HCT116 (cell line): ENCODE data around the gene LIPK. TPM values are rescaled to one million over a fixed set of nuclear protein-coding genes. Genes with fewer than 3 reads are reported as not detected.

Experiments
- ATAC-seq: fragments of 200-7000 bp; cut with Tn5 transposase; 2 replicates; pipeline ENCODE4 v1.9.1; 2020; ENCODE audit warnings: mild to moderate bottlenecking, moderate library complexity
- BruUV-seq: library from RNA; stranded (reverse); fragments of 400-500 nt; replicated peaks from 2 replicates; lab custom pipeline; 2021; lab: Mats Ljungman, UMichigan
- CTCF ChIA-PET: fragments of 300-600 bp; sonication (Branson Sonifier 250); formaldehyde crosslinking; loops from one replicate; lab custom pipeline; 2021; ENCODE audit warnings: antibody characterized with exemption; lab: Charles Lee
- POLR2A ChIA-PET: fragments of 300-600, 350-600 bp; sonication (Branson Sonifier 250); formaldehyde crosslinking; loops from one replicate; lab custom pipeline; 2021; ENCODE audit warnings: antibody characterized with exemption; lab: Charles Lee
- RAD21 ChIA-PET, 2 experiments: fragments of 300-600 bp; sonication (Branson Sonifier 250); formaldehyde crosslinking; loops; one replicate each; lab custom pipeline; 2023; ENCODE audit warnings: low total read pairs in 2 of 2; ENCODE audit not compliant: uncharacterized antibody in 2 of 2, unreplicated experiment in 2 of 2, low non-redundant PET in 1 of 2; lab: Charles Lee
- DNase-seq: peaks from one replicate; pipeline ENCODE4 v3.0.0-alpha.2; 2010; ENCODE audit warnings: low read depth, low spot score
- H2AFZ ChIP-seq: fragments of 200-600 bp; shearing (Covaris generic), sonication (generic); 2 replicates; pipeline ENCODE4 v1.6.1; 2017; ENCODE audit warnings: low read depth, mixed run types, mixed read lengths, antibody characterized with exemption, low read length; ENCODE audit not compliant: poor library complexity, severe bottlenecking
- H3K27ac ChIP-seq: 2 replicates; pipeline ENCODE4 v1.5.1; 2012; ENCODE audit warnings: low read depth, low read length
- H3K27me3 ChIP-seq: fragments of 200-600 bp; sonication (generic); 2 replicates; pipeline ENCODE4 v1.6.1; 2016; ENCODE audit warnings: mixed run types, low read length, mixed read lengths; ENCODE audit not compliant: insufficient read depth
- H3K36me3 ChIP-seq, 2 experiments: fragments of 200-500 bp in 1 of 2; fragments of 200-600 bp in 1 of 2; sonication (Bioruptor generic) in 1 of 2; sonication (generic) in 1 of 2; 2 replicates each; pipeline versions ENCODE4 v1.5.1 to v1.6.1; 2014 to 2016; ENCODE audit warnings: low read length in 2 of 2, inconsistent platforms in 1 of 2, mixed read lengths in 1 of 2, mixed run types in 1 of 2; ENCODE audit not compliant: insufficient read depth in 2 of 2, control insufficient read depth in 1 of 2
- H3K4me1 ChIP-seq, 2 experiments: fragments of 200-600 bp in 1 of 2; sonication (generic) in 1 of 2; 2 replicates each; pipeline versions ENCODE4 v1.5.1 to v1.6.1; 2012 to 2017; ENCODE audit warnings: low read length in 2 of 2, inconsistent platforms in 1 of 2, mild to moderate bottlenecking in 1 of 2, mixed read lengths in 1 of 2, mixed run types in 1 of 2, moderate library complexity in 1 of 2; ENCODE audit not compliant: insufficient read depth in 2 of 2, control insufficient read depth in 1 of 2
- H3K4me2 ChIP-seq: fragments of 200-600 bp; sonication (generic); 2 replicates; pipeline ENCODE4 v1.6.1; 2017; ENCODE audit warnings: mixed run types, low read length, mixed read lengths
- H3K4me3 ChIP-seq, 2 experiments: fragments of 200-600 bp in 1 of 2; sonication (generic) in 1 of 2; replicated peaks in 1 of 2; 2 replicates each; pipeline ENCODE4 v1.5.1; 2011 to 2016; ENCODE audit warnings: low read length in 2 of 2, control low read depth in 1 of 2, low read depth in 1 of 2, mild to moderate bottlenecking in 1 of 2, mixed read lengths in 1 of 2, mixed run types in 1 of 2
- H3K79me2 ChIP-seq: fragments of 200-600 bp; sonication (generic); 2 replicates; pipeline ENCODE4 v1.6.1; 2017; ENCODE audit warnings: mild to moderate bottlenecking, mixed run types, low read length, moderate library complexity, mixed read lengths; ENCODE audit not compliant: insufficient read depth
- H3K9ac ChIP-seq: fragments of 200-600 bp; sonication (generic); 2 replicates; pipeline ENCODE4 v1.6.1; 2016; ENCODE audit warnings: low read length, mixed read lengths
- H3K9me2 ChIP-seq: fragments of 200-600 bp; sonication (generic), shearing (Covaris generic); 2 replicates; pipeline ENCODE4 v1.6.1; 2017; ENCODE audit warnings: mixed run types, mild to moderate bottlenecking, moderate library complexity; ENCODE audit not compliant: insufficient read depth
- H3K9me3 ChIP-seq, 2 experiments: fragments of 200-500 bp in 1 of 2; fragments of 200-600 bp in 1 of 2; sonication (Bioruptor generic) in 1 of 2; sonication (generic) in 1 of 2; 2 replicates each; pipeline ENCODE4 v1.6.1; 2014 to 2017; ENCODE audit warnings: low read length in 2 of 2, mixed read lengths in 2 of 2, inconsistent platforms in 1 of 2, low read depth in 1 of 2, mild to moderate bottlenecking in 1 of 2, mixed run types in 1 of 2, moderate library complexity in 1 of 2; ENCODE audit not compliant: control insufficient read depth in 1 of 2, insufficient read depth in 1 of 2
- H4K20me1 ChIP-seq: fragments of 200-600 bp; sonication (generic), shearing (Covaris generic); 2 replicates; pipeline ENCODE4 v1.6.1; 2017; ENCODE audit warnings: mixed run types, mild to moderate bottlenecking, moderate library complexity; ENCODE audit not compliant: insufficient read depth
- CBX3 ChIP-seq: IDR thresholded peaks from 2 replicates; pipeline ENCODE4 v1.6.1; 2012; ENCODE audit warnings: low read depth
- CEBPB ChIP-seq: IDR thresholded peaks from 2 replicates; pipeline ENCODE4 v1.6.1; 2012; ENCODE audit warnings: low read depth
- EGR1 ChIP-seq: IDR thresholded peaks from 2 replicates; pipeline ENCODE4 v1.6.1; 2012; ENCODE audit warnings: low read depth
- ELF1 ChIP-seq: IDR thresholded peaks from 2 replicates; pipeline ENCODE4 v1.6.1; 2012; ENCODE audit warnings: low read depth, borderline replicate concordance
- EZH2 ChIP-seq: fragments of 200-600 bp; sonication (generic); IDR thresholded peaks from 2 replicates; pipeline ENCODE4 v1.6.1; 2017; ENCODE audit warnings: antibody characterized with exemption, mixed run types
- FOSL1 ChIP-seq: IDR thresholded peaks from 2 replicates; pipeline ENCODE4 v1.6.1; 2012; ENCODE audit warnings: low read depth
- JUND ChIP-seq: IDR thresholded peaks from 2 replicates; pipeline ENCODE4 v1.6.1; 2012
- POLR2A ChIP-seq: IDR thresholded peaks from 2 replicates; pipeline ENCODE4 v1.7.0; 2011; ENCODE audit warnings: borderline replicate concordance; ENCODE audit not compliant: insufficient read depth, insufficient read length; ENCODE audit errors: extremely low read depth
- POLR2AphosphoS5 ChIP-seq: IDR thresholded peaks from 2 replicates; pipeline ENCODE4 v1.6.1; 2011; ENCODE audit warnings: mild to moderate bottlenecking, low read depth, low read length, moderate library complexity
- RAD21 ChIP-seq: IDR thresholded peaks from 2 replicates; pipeline ENCODE4 v1.6.1; 2012; ENCODE audit warnings: low read depth, mild to moderate bottlenecking
- SIN3A ChIP-seq: IDR thresholded peaks from 2 replicates; pipeline ENCODE4 v1.6.1; 2012; ENCODE audit warnings: low read depth
- SP1 ChIP-seq: IDR thresholded peaks from 2 replicates; pipeline ENCODE4 v1.6.1; 2012; ENCODE audit warnings: low read depth
- SRF ChIP-seq: IDR thresholded peaks from 2 replicates; pipeline ENCODE4 v1.6.1; 2012; ENCODE audit warnings: low read depth
- TCF7L2 ChIP-seq: IDR thresholded peaks from 2 replicates; pipeline ENCODE4 v1.7.0; 2011; ENCODE audit warnings: borderline replicate concordance, inconsistent platforms; ENCODE audit not compliant: insufficient read depth, insufficient read length; ENCODE audit errors: extremely low read depth
- YY1 ChIP-seq: IDR thresholded peaks from 2 replicates; pipeline ENCODE4 v1.6.1; 2011; ENCODE audit warnings: low read length, low read depth, moderate library complexity, mild to moderate bottlenecking; ENCODE audit not compliant: insufficient replicate concordance; ENCODE audit errors: extremely low read depth
- ZFX ChIP-seq: fragments of 450-650 bp; IDR thresholded peaks from 2 replicates; pipeline ENCODE4 v1.6.1; 2017
- ZNF274 ChIP-seq: fragments of 200-500 bp; sonication (Bioruptor generic); IDR thresholded peaks from 2 replicates; pipeline ENCODE4 v1.6.1; 2014; ENCODE audit warnings: mild to moderate bottlenecking, low read depth, low read length, inconsistent platforms
- intact Hi-C: fragments of 100-400 bp; cut with micrococcal nuclease; formaldehyde crosslinking; loops from 2 replicates; pipeline ENCODE4 v1.10.0; 2022
- total RNA-seq: library from RNA; stranded (reverse); gene quantifications from one replicate; pipeline ENCODE4 v1.2.1, GENCODE V29; 2021; ENCODE audit not compliant: unreplicated experiment
- TF ChIP-seq, protein P1 (sequence below): IDR thresholded peaks from 2 replicates; pipeline ENCODE4 v1.6.1; 2011; ENCODE audit warnings: mild to moderate bottlenecking, low read length, moderate library complexity; ENCODE audit not compliant: insufficient replicate concordance; ENCODE audit errors: extremely low read depth
- TF ChIP-seq, protein P2 (sequence below): IDR thresholded peaks from 2 replicates; pipeline ENCODE4 v1.6.1; 2012; ENCODE audit warnings: low read depth
- TF ChIP-seq, protein P3 (sequence below): IDR thresholded peaks from 2 replicates; pipeline ENCODE4 v1.6.1; 2012

The LIPK gene
- total RNA-seq, 1 experiment from 2014 or later, result not detected

DNA sequence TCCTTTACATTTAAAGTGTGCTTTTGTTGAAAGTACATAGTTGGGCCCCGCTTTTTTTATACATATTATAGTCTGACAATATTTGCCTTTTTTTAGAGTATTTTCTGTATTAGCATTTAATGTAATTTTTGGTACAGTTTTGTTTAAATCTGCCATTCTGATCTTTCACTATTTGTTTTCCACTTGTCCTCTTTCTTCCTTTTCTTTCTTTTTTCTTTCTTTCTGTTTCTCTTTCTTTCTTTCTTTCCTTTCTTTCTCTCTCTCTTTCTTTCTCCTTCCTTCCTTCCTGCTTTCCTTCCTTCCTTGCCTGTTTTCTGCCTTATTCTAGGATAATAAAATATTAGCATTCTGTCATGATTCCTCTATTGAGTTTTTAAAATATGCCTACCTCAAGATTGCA is 9.5 kb downstream of the LIPK start:
- Histone ChIP-seq H2AFZ (no peak overlapping the region), H3K4me1 (no peaks in the 10 kb centered on the region), H4K20me1 (no peaks in the 10 kb centered on the region), H3K27me3 (no peaks in the 10 kb centered on the region), H3K9me3 (no peaks in the 10 kb centered on the region), H3K9me2 (no peaks in the 10 kb centered on the region), H3K4me3 (no peak overlapping the region), H3K27ac (no peak overlapping the region), H3K9ac (no peak overlapping the region), H3K4me2 (no peak overlapping the region), H3K36me3 (no peaks in the 10 kb centered on the region), H3K79me2 (no peaks in the 10 kb centered on the region)
- CTCF ChIA-PET, result no interaction called here
- intact Hi-C loops, result no loop called here
- POLR2A ChIA-PET, result no interaction called here
- RAD21 ChIA-PET, result no interaction called here
- no peak for ATAC-seq
- no TSS peak for BruUV-seq
- DNase-seq, result no peak
- TF ChIP-seq, protein P1, sequence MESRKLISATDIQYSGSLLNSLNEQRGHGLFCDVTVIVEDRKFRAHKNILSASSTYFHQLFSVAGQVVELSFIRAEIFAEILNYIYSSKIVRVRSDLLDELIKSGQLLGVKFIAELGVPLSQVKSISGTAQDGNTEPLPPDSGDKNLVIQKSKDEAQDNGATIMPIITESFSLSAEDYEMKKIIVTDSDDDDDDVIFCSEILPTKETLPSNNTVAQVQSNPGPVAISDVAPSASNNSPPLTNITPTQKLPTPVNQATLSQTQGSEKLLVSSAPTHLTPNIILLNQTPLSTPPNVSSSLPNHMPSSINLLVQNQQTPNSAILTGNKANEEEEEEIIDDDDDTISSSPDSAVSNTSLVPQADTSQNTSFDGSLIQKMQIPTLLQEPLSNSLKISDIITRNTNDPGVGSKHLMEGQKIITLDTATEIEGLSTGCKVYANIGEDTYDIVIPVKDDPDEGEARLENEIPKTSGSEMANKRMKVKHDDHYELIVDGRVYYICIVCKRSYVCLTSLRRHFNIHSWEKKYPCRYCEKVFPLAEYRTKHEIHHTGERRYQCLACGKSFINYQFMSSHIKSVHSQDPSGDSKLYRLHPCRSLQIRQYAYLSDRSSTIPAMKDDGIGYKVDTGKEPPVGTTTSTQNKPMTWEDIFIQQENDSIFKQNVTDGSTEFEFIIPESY, result no peak
- TF ChIP-seq, protein P2, sequence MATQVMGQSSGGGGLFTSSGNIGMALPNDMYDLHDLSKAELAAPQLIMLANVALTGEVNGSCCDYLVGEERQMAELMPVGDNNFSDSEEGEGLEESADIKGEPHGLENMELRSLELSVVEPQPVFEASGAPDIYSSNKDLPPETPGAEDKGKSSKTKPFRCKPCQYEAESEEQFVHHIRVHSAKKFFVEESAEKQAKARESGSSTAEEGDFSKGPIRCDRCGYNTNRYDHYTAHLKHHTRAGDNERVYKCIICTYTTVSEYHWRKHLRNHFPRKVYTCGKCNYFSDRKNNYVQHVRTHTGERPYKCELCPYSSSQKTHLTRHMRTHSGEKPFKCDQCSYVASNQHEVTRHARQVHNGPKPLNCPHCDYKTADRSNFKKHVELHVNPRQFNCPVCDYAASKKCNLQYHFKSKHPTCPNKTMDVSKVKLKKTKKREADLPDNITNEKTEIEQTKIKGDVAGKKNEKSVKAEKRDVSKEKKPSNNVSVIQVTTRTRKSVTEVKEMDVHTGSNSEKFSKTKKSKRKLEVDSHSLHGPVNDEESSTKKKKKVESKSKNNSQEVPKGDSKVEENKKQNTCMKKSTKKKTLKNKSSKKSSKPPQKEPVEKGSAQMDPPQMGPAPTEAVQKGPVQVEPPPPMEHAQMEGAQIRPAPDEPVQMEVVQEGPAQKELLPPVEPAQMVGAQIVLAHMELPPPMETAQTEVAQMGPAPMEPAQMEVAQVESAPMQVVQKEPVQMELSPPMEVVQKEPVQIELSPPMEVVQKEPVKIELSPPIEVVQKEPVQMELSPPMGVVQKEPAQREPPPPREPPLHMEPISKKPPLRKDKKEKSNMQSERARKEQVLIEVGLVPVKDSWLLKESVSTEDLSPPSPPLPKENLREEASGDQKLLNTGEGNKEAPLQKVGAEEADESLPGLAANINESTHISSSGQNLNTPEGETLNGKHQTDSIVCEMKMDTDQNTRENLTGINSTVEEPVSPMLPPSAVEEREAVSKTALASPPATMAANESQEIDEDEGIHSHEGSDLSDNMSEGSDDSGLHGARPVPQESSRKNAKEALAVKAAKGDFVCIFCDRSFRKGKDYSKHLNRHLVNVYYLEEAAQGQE, result no peak
- TF ChIP-seq POLR2A (no peak), SRF (no peak), SP1 (no peak), ZFX (no peak), RAD21 (no peak), FOSL1 (no peak), ELF1 (no peak), CBX3 (no peak), YY1 (no peak), ZNF274 (no peak), EGR1 (no peak), POLR2AphosphoS5 (no peak), JUND (no peak), EZH2 (no peak), CEBPB (no peak), TCF7L2 (no peak), SIN3A (no peak)
- TF ChIP-seq, protein P3, sequence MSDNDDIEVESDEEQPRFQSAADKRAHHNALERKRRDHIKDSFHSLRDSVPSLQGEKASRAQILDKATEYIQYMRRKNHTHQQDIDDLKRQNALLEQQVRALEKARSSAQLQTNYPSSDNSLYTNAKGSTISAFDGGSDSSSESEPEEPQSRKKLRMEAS, result no peak
